Progenitor cell of endocrine pancreas (in vitro differentiated cells): ENCODE results near the gene SBK2. TPM values are rescaled to one million over a fixed set of nuclear protein-coding genes. Genes with fewer than 3 reads are reported as not detected.

Experiments used
- DNase-seq: peaks from one replicate; pipeline ENCODE4 v3.0.0; 2021; ENCODE audit warnings: low spot score; ENCODE audit not compliant: unreplicated experiment
- H3K27ac Mint-ChIP-seq: 2 replicates; pipeline ENCODE4 v1.8.0; 2021; ENCODE audit warnings: mild to moderate bottlenecking, moderate library complexity, mixed read lengths
- H3K27me3 Mint-ChIP-seq: 2 replicates; pipeline ENCODE4 v1.8.0; 2021; ENCODE audit warnings: mixed read lengths
- H3K36me3 Mint-ChIP-seq: 2 replicates; pipeline ENCODE4 v1.8.0; 2022; ENCODE audit warnings: mixed read lengths; ENCODE audit not compliant: insufficient read depth
- H3K4me1 Mint-ChIP-seq: 2 replicates; pipeline ENCODE4 v1.8.0; 2021; ENCODE audit warnings: low read depth, mixed read lengths
- H3K4me3 Mint-ChIP-seq: 2 replicates; pipeline ENCODE4 v1.8.0; 2021; ENCODE audit warnings: low read depth, mild to moderate bottlenecking, moderate library complexity, mixed read lengths
- H3K9me3 Mint-ChIP-seq: 2 replicates; pipeline ENCODE4 v1.8.0; 2021; ENCODE audit warnings: low read depth, mixed read lengths
- CTCF ChIP-seq: fragments of 200-600 bp; sonication (generic); IDR thresholded peaks from one replicate; pipeline ENCODE4 v1.5.0; 2021; ENCODE audit warnings: antibody characterized with exemption, mild to moderate bottlenecking; ENCODE audit not compliant: unreplicated experiment
- total RNA-seq: library from RNA; stranded (reverse); gene quantifications from 2 replicates; pipeline ENCODE4 v1.2.1, GENCODE V29; 2021

SBK2 gene
- total RNA-seq, 1 donor from 2014 or later = 2.3 TPM

DNA sequence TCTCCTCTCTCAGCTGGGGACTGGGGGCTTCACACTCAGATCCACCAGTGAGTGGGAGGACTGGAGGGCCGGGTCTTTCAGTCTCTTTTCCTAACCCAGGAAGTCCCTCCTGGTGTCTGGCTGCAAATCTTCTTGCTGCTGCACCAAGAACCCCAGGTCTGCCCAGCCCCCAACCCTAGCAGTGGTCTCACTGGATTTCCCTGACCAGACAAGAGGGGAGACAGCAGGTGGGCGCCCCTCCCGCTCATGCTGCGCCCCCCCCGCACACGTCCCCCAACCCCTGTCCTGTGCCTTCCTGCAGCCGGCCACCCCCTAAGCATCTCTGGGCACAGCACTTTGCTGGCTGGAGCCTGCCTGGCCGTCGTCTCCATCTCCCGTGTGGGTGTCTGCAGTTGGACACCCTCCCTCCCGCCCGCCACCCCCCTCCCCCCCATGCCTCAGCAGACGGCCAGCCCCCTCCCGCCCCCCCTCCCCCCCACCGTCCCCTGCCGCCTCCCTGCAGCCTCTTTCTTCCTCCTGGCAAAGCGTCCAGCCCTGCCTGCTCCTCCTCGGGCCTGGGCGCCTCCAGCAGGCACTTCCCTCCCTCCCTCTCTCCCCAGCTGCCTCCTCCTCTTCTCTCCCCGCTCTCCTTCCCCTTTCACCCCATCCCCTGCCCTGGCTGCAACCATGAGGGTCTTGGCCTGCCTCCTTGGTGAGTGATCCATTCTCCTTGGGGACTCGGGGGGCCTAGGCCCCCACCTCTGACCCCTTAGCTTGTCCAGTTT lies 48.8 kb downstream of the SBK2 start, which contains the start of gene SSC5D:
Gene SSC5D, plus strand, starts transcription at position 513 of the 764 bp plus-strand sequence. Its CDS starts 154 bp downstream, at position 667.
- no peak for TF ChIP-seq CTCF
- Mint-ChIP-seq H3K27ac (peak within 1 kb of the TSS; percentile 73), H3K36me3 (no peaks in the 10 kb centered on the region), H3K4me3 (peak within 1 kb of the TSS; percentile 50), H3K9me3 (no peaks in the 10 kb centered on the region), H3K4me1 (peaks cover 13% of the 10 kb centered on the region), H3K27me3 (peaks cover 11% of the 10 kb centered on the region)
- DNase-seq = no peak

DNA sequence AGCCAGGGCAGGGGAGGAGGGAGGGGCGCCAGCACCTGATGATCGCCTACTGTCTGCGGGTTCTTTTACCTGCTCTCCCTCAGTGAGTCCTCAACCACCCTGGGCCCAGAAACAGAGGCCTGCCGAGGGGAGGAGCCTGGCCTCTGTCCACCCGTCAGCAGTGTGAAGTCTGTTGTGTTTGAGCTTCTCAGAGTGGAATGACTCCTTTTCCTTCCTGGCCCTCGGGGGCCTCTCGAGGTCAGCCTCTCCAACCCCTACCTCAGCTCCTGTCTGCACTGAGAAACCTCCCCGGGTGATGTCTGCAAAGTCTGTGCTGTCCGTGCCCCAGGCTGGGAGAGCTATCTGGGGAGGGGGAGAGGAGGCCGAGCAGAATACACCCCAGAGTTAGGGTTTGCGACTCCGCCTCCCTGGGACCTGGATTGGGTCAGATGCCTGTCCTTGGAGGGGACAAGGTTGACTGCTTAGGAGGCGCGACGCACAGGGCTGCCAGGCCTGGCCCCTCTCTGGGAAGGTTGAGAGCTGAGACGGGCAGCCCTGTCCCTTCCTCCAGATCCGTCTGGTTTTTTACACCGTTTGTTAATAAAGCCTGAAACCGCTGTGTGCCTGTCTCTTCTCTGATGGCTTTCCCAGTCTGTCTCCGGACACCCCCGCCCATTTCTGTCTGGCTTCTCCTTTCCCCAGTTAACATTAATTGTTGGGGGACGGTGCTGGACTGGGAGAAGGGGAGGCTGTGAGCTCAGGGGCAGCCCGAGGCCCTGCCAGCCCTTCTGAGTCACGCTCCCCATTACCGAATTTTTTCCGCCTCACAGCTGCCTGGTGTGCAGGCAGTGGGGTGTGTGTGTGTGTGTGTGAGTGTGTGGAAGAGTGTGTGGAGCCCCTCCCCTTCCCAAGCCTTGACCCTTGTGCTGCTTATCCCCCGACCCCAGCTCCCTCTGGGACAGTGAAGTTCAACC lies 49.7 kb downstream of the SBK2 start:
- H3K27me3 Mint-ChIP-seq = peaks cover 8% of the 10 kb centered on the region
- DNase-seq = no peak
- no peak for TF ChIP-seq CTCF
- H3K27ac Mint-ChIP-seq = peak overlapping the region; percentile 73
- H3K4me3 Mint-ChIP-seq = peak overlapping the region; percentile 50
- H3K4me1 Mint-ChIP-seq = peaks cover 13% of the 10 kb centered on the region
- no peaks in the 10 kb centered on the region for H3K36me3 Mint-ChIP-seq
- H3K9me3 Mint-ChIP-seq = no peaks in the 10 kb centered on the region

DNA sequence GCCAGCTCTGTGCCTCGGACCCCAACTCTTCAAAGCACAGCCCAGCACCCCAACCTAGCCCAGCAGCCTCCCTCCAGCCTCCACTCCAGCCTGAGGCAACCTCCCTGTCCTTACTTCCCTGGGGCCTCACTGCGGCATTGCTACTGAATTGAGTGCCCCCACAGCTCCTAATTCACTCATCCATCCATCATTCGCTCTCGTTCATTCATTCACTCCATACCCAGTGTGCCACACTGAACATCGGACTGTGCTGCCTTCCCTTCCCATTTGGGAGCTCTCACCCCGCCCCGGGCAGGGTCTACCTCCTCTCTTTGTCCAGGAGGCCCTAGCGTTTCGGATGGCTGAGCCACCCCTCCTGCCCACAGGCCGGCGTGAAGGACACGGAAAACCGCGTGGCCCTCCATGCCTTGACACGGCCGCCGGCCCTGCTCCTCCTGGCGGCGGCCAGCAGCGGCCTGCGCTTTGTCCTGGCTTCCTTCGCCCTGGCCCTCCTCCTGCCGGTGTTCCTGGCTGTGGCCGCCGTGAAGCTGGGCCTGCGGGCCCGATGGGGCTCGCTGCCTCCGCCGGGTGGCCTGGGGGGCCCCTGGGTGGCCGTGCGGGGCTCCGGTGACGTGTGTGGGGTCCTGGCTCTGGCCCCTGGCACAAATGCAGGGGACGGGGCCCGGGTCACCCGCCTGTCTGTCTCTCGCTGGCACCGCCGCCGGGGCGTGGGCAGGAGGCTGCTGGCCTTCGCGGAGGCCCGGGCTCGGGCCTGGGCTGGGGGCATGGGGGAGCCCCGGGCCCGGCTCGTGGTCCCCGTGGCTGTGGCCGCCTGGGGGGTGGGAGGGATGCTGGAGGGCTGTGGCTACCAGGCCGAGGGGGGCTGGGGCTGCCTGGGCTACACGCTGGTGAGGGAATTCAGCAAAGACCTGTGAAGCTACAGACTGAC lies 50.6 kb downstream of the SBK2 start:
- no peaks in the 10 kb centered on the region for H3K27me3 Mint-ChIP-seq
- no peak for TF ChIP-seq CTCF

DNA sequence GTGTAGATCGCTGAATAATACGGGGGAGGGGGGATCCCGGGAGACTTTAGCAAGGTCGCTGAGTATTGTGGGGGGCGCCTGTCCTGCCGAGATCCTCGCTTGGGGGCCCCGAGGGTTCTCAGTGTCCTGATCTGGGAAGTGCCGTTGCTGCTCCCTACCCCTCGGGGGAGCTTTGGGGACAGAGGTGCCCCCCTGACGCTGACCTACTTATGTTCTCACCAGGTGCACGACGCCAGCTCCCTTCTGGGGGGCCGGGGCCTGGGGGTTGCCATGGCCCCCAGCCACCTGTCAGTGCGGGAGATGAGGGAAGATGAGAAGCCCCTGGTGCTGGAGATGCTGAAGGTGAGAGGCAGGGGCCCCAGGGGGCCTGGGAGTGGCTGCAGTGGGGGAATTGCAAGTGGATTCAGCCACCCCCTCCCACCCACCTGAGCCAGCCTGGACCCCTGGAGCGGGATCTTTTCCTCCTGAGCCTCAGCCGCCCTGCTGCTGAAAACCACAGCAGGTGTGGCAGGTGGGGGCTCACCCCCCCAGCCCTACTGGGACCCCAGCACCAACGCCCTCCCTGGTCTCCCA lies 51.4 kb downstream of the SBK2 start:
- Mint-ChIP-seq H3K4me1 (peaks cover 13% of the 10 kb centered on the region), H3K27me3 (no peaks in the 10 kb centered on the region), H3K36me3 (peaks cover under 1% of the 10 kb centered on the region), H3K9me3 (no peaks in the 10 kb centered on the region), H3K4me3 (peak overlapping the region; percentile 85), H3K27ac (peak overlapping the region; percentile 86)
- no peak for DNase-seq
- no peak for TF ChIP-seq CTCF

More for the DNA sequence above, 50.6 kb downstream of the SBK2 start:
- Mint-ChIP-seq H3K4me3 (peak overlapping the region; percentile 85), H3K36me3 (no peaks in the 10 kb centered on the region), H3K4me1 (peaks cover 13% of the 10 kb centered on the region), H3K27ac (peak overlapping the region; percentile 86), H3K9me3 (no peaks in the 10 kb centered on the region)
- no peak for DNase-seq
